Activated CD4-positive, alpha-beta T cell treated with anti-CD3 and anti-CD28 coated beads, Interleukin-10, Interleukin-2, amounts not matched to agents 100 ng/mL and 50 ng/mL, durations not matched to agents 16 hours and 8 hours (primary cell): ENCODE data around the gene TAF11L2.
A peak's percentile ranks its signal among the peaks of the same experiment; 100 is the strongest.
"Not testable (repeated sequence)": the region's sequence is repeated elsewhere in the genome, so short reads cannot be mapped to it uniquely, and the experiment has no call there.

Experiments used
- DNase-seq: peaks from one replicate; pipeline ENCODE4 v3.0.0-alpha.2; 2020

TAF11L2 gene

GRCh38 chr5:17497931-17498330 is at the start of gene TAF11L2:
Gene TAF11L2, plus strand, starts transcription at chr5:17498231.
- not testable (repeated sequence) for DNase-seq

DNA sequence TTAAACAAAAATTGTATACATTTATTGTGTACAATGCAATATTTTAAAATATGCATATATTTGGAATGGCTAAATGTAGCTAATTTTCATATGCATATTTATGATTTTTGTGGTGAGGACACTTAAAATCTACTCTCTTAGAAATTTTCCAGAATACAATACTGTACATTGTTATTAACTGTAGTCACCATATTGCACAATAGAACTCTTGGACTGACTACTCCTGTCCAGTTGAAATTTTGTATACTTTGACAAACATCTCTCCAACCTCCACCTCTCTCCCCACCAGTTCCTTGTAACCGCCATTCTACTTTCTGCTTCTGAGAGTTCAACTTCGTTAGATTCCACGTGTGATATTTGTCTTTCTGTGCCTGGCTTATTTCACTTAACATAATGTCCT is 49.2 kb upstream of the TAF11L2 start:
- DNase-seq: no peak

- no peak for DNase-seq
These were observed 45.1 kb upstream of the TAF11L2 start for GRCh38 chr5:17452936-17453335.

DNA sequence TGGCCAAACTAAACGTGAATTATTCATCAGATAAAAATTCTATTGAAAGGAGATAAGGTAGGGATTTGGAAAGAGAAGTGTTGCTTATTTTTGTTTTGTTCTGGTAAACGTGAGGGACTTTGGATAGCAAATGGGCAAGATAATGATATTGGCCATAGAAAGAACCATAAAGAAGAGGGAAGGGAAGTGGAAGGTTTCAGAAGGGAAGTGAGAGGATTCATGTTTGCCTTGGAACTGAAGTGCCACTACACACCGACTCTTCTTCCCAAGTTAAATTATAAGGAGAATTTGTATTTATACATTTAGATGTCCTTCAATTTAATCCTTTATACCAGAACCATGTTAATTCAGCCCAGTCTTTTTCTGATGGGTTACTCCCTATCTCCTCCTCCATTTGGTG is 42.1 kb upstream of the TAF11L2 start:
- DNase-seq: no peak

DNA sequence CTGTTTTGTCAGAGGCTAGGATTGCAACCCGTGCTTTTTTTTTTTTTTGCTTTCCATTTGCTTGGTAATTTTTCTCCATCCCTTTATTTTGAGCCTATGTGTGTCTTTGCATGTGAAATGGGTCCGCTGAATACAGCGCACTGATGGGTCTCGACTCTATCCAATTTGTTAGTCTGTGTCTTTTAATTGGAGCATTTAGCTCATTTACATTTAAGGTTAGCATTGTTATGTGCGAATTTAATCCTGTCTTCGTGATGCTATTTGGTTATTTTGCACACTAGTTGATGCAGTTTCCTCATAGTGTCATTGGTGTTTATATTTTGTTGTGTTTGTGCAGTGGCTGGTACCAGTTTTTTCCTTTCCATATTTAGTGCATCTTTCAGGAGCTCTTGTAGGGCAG is 36.2 kb upstream of the TAF11L2 start:
- DNase-seq: no peak

DNA sequence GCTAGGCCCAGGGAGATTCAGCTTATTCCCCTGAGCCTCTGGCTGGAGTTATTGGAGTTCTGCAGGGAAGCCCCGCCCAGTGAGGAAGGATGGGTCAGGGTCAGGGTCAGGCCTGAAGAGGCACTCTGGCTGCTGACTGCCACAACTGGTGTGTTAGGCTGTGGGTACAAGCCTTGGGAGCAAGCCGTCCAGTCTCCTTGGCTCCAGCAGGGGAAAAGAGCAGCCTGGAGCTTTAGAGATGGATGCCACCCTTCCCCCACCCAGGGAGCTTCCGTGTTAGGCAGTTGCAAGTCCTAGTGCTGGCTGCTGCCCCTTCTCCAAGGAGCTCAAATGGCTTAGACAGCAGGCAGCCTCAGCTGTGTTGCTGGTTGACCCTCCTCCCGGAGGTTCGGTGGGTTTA is 34.4 kb upstream of the TAF11L2 start:
- DNase-seq: no peak

DNA sequence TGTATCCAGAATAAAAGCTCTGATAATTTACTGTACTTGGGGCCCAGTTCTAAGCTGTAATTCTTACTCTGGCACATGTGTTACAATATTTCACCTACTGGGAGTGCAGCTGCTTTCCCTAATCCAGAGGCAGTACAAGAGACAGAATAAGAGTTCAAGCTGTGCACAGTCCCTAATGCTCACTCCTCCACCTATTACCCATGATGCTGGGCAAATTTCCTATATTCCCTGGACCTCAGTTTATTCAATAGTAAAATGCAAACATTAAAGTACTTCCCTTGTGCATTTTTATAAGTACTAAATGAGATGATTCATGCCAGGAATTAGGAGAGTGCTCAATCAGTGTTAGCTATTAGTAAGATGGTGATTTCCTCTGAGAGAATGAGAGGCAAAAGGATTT is 28.0 kb upstream of the TAF11L2 start:
- DNase-seq: no peak

- not testable (repeated sequence) for DNase-seq
These were observed 23.0 kb upstream of the TAF11L2 start for GRCh38 chr5:17475064-17475463.

- DNase-seq: no peak
These were observed 21.0 kb upstream of the TAF11L2 start for GRCh38 chr5:17477043-17477442.

DNA sequence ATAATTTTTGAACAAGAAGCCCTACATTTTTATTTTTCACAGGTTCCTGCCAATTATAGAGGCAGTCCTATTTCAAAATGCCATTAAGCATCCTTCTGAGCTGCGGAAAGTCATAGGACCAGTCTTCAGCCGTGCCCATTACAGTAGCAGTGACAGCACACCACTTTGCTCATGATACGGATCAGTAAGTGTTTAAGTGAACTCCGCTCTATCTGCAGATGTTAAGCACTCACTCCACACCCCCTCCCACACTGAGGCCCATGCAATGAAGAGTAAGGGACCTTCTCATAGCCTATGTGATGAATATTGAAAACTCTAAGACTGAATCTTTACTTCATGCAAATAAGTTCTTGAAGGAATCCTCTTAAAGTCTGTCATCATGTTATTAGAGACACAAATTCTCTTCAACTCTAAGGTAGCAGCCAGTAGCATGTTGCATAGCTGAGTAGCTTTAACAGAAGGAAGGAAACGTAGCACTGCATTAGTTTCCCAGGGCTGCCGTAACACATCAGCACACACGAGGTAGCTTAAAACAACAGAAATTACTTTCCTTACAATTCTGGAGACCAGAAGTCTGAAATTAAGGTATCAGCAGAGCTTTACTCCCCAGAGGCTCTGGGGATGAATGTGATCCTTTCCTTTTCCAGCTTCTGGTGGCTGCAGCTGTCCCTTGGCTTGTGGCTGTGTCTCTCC is 20.3 kb upstream of the TAF11L2 start:
- DNase-seq: no peak

- DNase-seq: no peak
These were observed 16.7 kb upstream of the TAF11L2 start for GRCh38 chr5:17481378-17481777.

DNA sequence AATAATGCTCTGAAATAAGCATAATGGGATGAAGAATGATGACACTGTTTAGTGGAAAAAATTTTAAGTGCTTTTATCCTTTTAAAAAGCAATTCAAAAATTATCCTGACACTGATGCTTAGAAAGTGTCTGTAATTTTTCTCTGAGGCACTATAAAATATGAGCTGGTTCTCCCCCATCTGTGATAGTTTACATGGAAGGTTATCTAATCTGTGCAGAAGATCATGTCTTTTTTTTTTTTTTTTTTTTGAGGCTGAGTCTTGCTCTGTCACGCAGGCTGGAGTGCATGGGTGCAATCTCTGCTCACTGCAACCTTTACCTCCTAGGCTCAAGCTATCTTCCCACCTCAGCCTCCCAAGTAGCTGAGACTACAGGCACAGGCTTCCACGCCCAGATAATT is 15.2 kb upstream of the TAF11L2 start:
- DNase-seq: no peak

- not testable (repeated sequence) for DNase-seq
These were observed 11.4 kb upstream of the TAF11L2 start for GRCh38 chr5:17486464-17487173.

DNA sequence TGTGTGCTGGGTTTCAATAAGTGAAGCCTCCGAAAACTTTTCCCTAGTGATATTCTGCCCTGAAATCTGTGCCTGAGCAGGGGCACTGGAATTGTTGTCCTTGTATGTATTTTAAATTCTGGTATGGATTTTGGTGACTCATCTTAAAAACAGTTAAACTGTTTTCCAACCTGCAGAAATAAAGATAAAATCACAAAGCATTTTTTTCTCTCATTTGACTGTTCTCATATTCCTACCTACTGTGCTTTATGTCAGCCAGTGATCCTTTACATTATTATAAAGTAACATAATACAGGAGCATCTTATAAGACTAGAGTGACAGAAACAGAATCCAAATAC is 10.9 kb upstream of the TAF11L2 start:
- no peak for DNase-seq

DNA sequence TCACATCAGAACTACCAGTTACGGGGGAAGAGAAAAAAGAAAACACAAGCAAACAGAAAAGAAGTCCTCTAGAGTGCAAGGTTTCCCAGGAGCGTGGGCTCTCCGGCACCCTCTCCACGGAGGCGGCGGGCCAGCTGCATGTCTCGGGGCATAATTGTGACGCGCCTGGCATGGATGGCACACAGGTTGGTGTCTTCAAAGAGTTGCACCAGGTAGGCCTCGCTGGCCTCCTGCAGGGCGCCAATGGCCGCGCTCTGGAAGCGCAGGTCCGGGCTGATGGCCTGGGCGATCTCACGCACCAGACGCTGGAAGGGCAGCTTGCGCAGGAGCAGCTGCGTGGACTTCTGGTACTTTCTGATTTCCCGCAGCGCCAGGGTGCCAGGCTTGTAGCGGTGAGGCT is 6.8 kb upstream of the TAF11L2 start:
- not testable (repeated sequence) for DNase-seq

DNA sequence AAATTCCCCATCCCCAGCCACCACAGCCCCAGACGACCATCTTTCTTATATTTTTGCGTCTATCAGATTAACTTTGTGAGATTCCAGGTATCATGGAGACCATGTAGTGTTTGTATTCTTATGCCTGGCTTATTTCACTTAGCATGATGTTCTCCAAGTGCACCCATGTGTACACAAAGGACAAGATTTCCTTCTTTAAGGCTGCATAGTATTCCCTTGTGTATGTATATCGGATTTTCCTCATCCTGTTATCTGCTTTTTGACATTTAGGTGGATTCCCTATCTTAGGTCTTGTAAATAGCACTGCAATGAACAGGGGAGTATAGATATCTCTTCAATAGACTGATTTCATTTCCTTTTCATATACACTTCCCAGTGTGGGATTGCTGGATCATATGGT is 5.3 kb upstream of the TAF11L2 start:
- DNase-seq: no peak

DNA sequence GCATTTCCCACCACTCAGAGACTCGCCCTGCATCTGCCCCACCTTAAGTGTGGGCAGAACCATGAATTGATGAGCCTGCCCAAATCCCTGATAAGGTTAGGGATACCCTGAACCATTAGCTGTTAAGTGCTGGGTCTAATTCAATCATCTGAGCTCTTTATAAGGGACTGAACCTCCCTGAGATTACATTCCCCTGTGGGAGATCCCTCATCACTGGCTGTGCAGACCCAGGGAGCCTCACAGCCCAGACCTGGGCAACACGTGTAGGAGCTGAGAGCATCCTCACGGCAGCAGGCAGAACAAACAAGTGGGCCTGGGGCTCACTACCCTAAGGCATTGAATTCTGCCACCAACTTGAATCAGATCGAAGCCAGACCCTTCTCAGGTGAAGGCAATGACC is 585 bp upstream of the TAF11L2 start:
- no peak for DNase-seq

GRCh38 chr5:17511775-17512325 is 13.8 kb downstream of the TAF11L2 start:
- no peak for DNase-seq

DNA sequence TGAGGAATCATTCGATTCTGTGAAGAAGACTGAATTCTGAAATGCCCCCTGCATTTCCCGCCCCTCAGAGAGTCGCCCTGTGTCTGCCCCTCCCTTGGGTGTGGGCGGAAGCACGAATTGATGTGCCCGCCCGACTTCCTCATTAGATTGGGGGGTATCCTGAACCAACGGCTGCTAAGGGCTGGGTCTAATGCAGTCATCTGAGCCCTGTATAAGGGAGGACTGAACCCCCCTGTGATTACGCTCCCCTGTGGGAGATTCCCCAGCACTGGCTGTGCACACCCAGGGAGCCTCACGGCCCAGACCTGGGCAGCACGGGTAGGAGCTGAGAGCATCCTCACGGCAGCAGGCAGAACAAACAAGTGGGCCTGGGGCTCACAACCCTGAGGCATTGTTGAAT is 19.5 kb downstream of the TAF11L2 start:
- DNase-seq: not testable (repeated sequence)

DNA sequence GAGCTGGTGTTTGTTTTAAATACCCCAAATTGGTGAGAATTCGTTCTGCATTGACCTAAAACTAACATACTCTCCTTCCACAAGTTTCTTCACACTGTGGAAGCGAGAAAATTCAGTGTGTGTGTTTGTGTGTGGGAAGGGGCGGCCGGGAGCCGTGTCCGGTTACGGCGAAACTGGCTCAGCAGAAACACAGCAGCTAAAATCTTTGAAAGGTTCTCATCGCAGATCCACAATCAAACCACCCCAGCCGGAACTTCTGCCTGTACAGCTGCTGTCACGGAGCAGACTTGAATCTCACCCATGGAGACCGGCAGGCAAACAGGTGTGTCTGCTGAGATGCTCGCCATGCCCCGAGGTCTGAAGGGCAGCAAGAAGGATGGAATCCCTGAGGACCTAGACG is 20.0 kb downstream of the TAF11L2 start, which contains the start of gene TAF11L3:
TAF11L3 (plus strand) TSS at position 301 of the 400 bp plus-strand sequence.
- DNase-seq: not testable (repeated sequence)

DNA sequence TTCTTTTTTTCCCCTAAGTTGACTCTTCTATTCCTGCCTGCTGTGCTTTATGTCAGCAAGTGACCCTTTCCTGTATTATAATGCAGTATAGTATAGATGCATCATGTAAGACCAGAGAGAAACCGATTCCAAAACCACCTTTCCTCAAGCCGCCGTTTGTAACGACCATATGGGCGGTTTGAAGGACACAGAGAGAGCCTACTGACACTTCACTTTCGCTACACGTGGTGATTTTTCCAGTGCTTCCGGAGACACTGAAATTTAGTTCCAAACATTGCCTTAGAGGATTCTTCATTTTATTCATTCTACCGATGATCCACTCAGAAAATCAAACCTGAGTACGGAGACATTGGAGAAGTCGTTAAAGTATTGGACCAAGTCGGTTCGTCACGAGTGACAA is 21.5 kb downstream of the TAF11L2 start:
- not testable (repeated sequence) for DNase-seq

DNA sequence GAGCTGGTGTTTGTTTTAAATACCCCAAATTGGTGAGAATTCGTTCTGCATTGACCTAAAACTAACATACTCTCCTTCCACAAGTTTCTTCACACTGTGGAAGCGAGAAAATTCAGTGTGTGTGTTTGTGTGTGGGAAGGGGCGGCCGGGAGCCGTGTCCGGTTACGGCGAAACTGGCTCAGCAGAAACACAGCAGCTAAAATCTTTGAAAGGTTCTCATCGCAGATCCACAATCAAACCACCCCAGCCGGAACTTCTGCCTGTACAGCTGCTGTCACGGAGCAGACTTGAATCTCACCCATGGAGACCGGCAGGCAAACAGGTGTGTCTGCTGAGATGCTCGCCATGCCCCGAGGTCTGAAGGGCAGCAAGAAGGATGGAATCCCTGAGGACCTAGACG is 23.5 kb downstream of the TAF11L2 start, which contains the start of gene TAF11L4:
TAF11L4 (plus strand) TSS at position 301 of the 400 bp plus-strand sequence.
- DNase-seq: not testable (repeated sequence)

DNA sequence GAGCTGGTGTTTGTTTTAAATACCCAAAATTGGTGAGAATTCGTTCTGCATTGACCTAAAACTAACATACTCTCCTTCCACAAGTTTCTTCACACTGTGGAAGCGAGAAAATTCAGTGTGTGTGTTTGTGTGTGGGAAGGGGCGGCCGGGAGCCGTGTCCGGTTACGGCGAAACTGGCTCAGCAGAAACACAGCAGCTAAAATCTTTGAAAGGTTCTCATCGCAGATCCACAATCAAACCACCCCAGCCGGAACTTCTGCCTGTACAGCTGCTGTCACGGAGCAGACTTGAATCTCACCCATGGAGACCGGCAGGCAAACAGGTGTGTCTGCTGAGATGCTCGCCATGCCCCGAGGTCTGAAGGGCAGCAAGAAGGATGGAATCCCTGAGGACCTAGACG is 26.9 kb downstream of the TAF11L2 start, which contains the start of gene TAF11L5:
TAF11L5 (plus strand) TSS at position 301 of the 400 bp plus-strand sequence.
- DNase-seq: not testable (repeated sequence)

DNA sequence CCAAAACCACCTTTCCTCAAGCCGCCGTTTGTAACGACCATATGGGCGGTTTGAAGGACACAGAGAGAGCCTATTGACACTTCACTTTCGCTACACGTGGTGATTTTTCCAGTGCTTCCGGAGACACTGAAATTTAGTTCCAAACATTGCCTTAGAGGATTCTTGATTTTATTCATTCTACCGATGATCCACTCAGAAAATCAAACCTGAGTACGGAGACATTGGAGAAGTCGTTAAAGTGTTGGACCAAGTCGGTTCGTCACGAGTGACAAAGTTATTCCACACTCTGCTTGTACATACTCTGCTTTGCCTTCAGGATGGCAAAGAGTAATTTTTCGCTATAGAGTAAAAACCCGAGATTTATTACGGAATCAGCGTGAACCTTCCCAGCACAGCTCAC is 28.5 kb downstream of the TAF11L2 start:
- peak; percentile 31 for DNase-seq
